Neural cell (in vitro differentiated cells): ENCODE data around the gene FER1L5. TPM values are rescaled to one million over a fixed set of nuclear protein-coding genes. Genes with fewer than 3 reads are reported as not detected.

ENCODE experiments used
- H2AFZ ChIP-seq: fragments of 200-600, 300-800 bp; sonication (generic), shearing (Covaris generic); 2 replicates; pipeline ENCODE4 v1.6.0; 2014; ENCODE audit warnings: low read depth, mild to moderate bottlenecking, antibody characterized with exemption, low read length, moderate library complexity
- H3F3A ChIP-seq: fragments of 200-600 bp; shearing (Covaris generic); 2 replicates; pipeline ENCODE4 v1.6.1; 2016; ENCODE audit warnings: mild to moderate bottlenecking, moderate library complexity, mixed read lengths, antibody characterized with exemption, low read length; ENCODE audit not compliant: insufficient read depth, poor library complexity, severe bottlenecking
- H3K27ac ChIP-seq: fragments of 200-600, 300-800 bp; sonication (generic), shearing (Covaris generic); 2 replicates; pipeline ENCODE4 v1.5.1; 2014; ENCODE audit warnings: mild to moderate bottlenecking, low read length, moderate library complexity
- H3K27me3 ChIP-seq: fragments of 300-800, 200-600 bp; sonication (generic), shearing (Covaris generic); 2 replicates; pipeline ENCODE4 v1.6.0; 2014; ENCODE audit warnings: mild to moderate bottlenecking, low read depth, low read length, moderate library complexity; ENCODE audit not compliant: insufficient read depth
- H3K36me3 ChIP-seq: fragments of 300-800, 200-600 bp; sonication (generic), shearing (Covaris generic); 2 replicates; pipeline ENCODE4 v1.5.1; 2014; ENCODE audit warnings: mild to moderate bottlenecking, antibody characterized with exemption, low read length, moderate library complexity; ENCODE audit not compliant: insufficient read depth
- H3K4me2 ChIP-seq: fragments of 300-800, 200-600 bp; sonication (generic), shearing (Covaris generic); 2 replicates; pipeline ENCODE4 v1.6.0; 2014; ENCODE audit warnings: mild to moderate bottlenecking, low read length
- H3K4me3 ChIP-seq: fragments of 300-800, 200-600 bp; sonication (generic), shearing (Covaris generic); 2 replicates; pipeline ENCODE4 v1.5.1; 2014; ENCODE audit warnings: mild to moderate bottlenecking, low read length, moderate library complexity
- H3K79me2 ChIP-seq: fragments of 200-600 bp; shearing (Covaris generic); replicated peaks from 2 replicates; pipeline ENCODE4 v1.6.0; 2014; ENCODE audit warnings: mild to moderate bottlenecking, low read length, moderate library complexity; ENCODE audit not compliant: insufficient read depth
- H3K9ac ChIP-seq: fragments of 300-800, 200-600 bp; sonication (generic), shearing (Covaris generic); 2 replicates; pipeline ENCODE4 v1.6.1; 2016; ENCODE audit warnings: mild to moderate bottlenecking, low read length, mixed read lengths
- H3K9me2 ChIP-seq: fragments of 200-600 bp; shearing (Covaris generic); 2 replicates; pipeline ENCODE4 v1.6.1; 2016; ENCODE audit warnings: mild to moderate bottlenecking, low read length, mixed read lengths; ENCODE audit not compliant: insufficient read depth
- H3K9me3 ChIP-seq: fragments of 200-600, 300-800 bp; sonication (generic), shearing (Covaris generic); 2 replicates; pipeline ENCODE4 v1.6.1; 2016; ENCODE audit warnings: mild to moderate bottlenecking, mixed run types, low read length, moderate library complexity, mixed read lengths
- H4K20me1 ChIP-seq: fragments of 200-600 bp; shearing (Covaris generic); 2 replicates; pipeline ENCODE4 v1.6.1; 2016; ENCODE audit warnings: mild to moderate bottlenecking, mixed run types; ENCODE audit not compliant: insufficient read depth
- CTCF ChIP-seq: fragments of 450-650 bp; IDR thresholded peaks from 2 replicates; pipeline ENCODE4 v1.5.1; 2014; ENCODE audit warnings: antibody characterized with exemption, mild to moderate bottlenecking, moderate library complexity; ENCODE audit not compliant: poor library complexity, severe bottlenecking
- EP300 ChIP-seq: fragments of 450-650 bp; conservative IDR thresholded peaks from 2 replicates; pipeline ENCODE4 v1.6.1; 2014; ENCODE audit warnings: antibody characterized with exemption, mild to moderate bottlenecking, moderate library complexity; ENCODE audit not compliant: poor library complexity, severe bottlenecking
- EZH2 ChIP-seq: fragments of 200-600, 300-800 bp; shearing (Covaris generic), sonication (generic); IDR thresholded peaks from 2 replicates; pipeline ENCODE4 v1.6.1; 2014; ENCODE audit warnings: antibody characterized with exemption, low read length, borderline replicate concordance, mild to moderate bottlenecking; ENCODE audit not compliant: insufficient read depth, poor library complexity, severe bottlenecking
- MXI1 ChIP-seq: fragments of 450-650 bp; conservative IDR thresholded peaks from 2 replicates; pipeline ENCODE4 v1.6.1; 2014; ENCODE audit warnings: antibody characterized with exemption, mild to moderate bottlenecking; ENCODE audit not compliant: poor library complexity, severe bottlenecking
- POLR2AphosphoS5 ChIP-seq: IDR thresholded peaks from 2 replicates; pipeline ENCODE4 v1.6.1; 2012
- RAD21 ChIP-seq: fragments of 450-650 bp; conservative IDR thresholded peaks from 2 replicates; pipeline ENCODE4 v1.6.1; 2014; ENCODE audit warnings: antibody characterized with exemption, mild to moderate bottlenecking, moderate library complexity
- REST ChIP-seq: IDR thresholded peaks from 2 replicates; pipeline ENCODE4 v1.6.1; 2012; ENCODE audit warnings: borderline replicate concordance
- SMC3 ChIP-seq: fragments of 450-650 bp; conservative IDR thresholded peaks from 2 replicates; pipeline ENCODE4 v1.6.1; 2014; ENCODE audit warnings: antibody characterized with exemption, mild to moderate bottlenecking, moderate library complexity; ENCODE audit not compliant: poor library complexity
- TAF1 ChIP-seq: IDR thresholded peaks from 2 replicates; pipeline ENCODE4 v1.6.1; 2012; ENCODE audit warnings: low read depth
- polyA plus RNA-seq: library from polyadenylated mRNA; depleted of rRNA; stranded (reverse); fragments of >200 nt; gene quantifications from 2 replicates; pipeline ENCODE4 v1.2.3, GENCODE V29; 2014

FER1L5 gene
- polyA plus RNA-seq, 1 donor from 2014 or later, result 0.28 TPM

- peak; percentile 61 for TF ChIP-seq EP300
- TF ChIP-seq EZH2, result no peak
Observed at GRCh38 chr2:96638144-96639121, 4.1 kb upstream of the FER1L5 start, which contains the start of gene KANSL3 (continued).

DNA sequence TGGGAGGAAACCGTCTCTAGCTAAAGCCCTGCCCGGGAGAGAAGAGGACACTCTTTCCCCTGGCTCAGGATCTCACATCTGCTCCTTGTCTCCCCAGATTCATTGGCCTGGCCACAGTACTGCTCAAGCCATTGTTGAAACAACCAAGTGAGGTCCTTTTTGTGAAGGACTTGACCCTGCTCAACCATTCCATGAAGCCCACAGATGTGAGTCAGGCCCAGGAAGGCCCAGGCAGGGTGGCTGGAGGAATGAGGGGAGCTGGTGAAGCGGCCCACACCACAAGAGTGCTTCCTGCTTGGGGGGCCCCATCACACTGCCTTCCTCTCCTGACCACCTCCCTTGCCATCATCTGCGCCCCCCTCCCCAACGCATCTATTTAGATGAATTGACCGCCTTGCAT lies 5.1 kb downstream of the FER1L5 start:
- H3K4me3 ChIP-seq, result no peak overlapping the region
- no peaks in the 10 kb centered on the region for H3K9me3 ChIP-seq
- H3K27ac ChIP-seq, result no peak overlapping the region
- no peaks in the 10 kb centered on the region for H3F3A ChIP-seq
- TF ChIP-seq SMC3, result no peak
- TF ChIP-seq TAF1, result no peak
- TF ChIP-seq POLR2AphosphoS5, result no peak
- no peak for TF ChIP-seq MXI1
- TF ChIP-seq RAD21, result no peak
- TF ChIP-seq EP300, result no peak
- TF ChIP-seq REST, result no peak
- TF ChIP-seq EZH2, result no peak
- no peak for TF ChIP-seq CTCF
- no peak overlapping the region for H3K9ac ChIP-seq
- no peaks in the 10 kb centered on the region for H4K20me1 ChIP-seq
- no peak overlapping the region for H3K4me2 ChIP-seq
- H3K27me3 ChIP-seq, result no peaks in the 10 kb centered on the region
- no peaks in the 10 kb centered on the region for H3K36me3 ChIP-seq
- H2AFZ ChIP-seq, result no peak overlapping the region
- no peaks in the 10 kb centered on the region for H3K9me2 ChIP-seq
- no peaks in the 10 kb centered on the region for H3K79me2 ChIP-seq

- Histone ChIP-seq H3K4me2 (no peak overlapping the region), H4K20me1 (no peaks in the 10 kb centered on the region), H3K9me2 (no peaks in the 10 kb centered on the region), H3K27me3 (no peaks in the 10 kb centered on the region), H2AFZ (no peak overlapping the region), H3K27ac (no peak overlapping the region), H3K4me3 (no peak overlapping the region), H3F3A (no peaks in the 10 kb centered on the region), H3K36me3 (no peaks in the 10 kb centered on the region), H3K9me3 (no peaks in the 10 kb centered on the region), H3K9ac (no peak overlapping the region), H3K79me2 (no peaks in the 10 kb centered on the region)
- no peak for TF ChIP-seq EZH2
Observed at GRCh38 chr2:96648306-96648930, 5.9 kb downstream of the FER1L5 start.
